GM23338 (cell line): ENCODE results near the gene TEDC2. TPM values are rescaled to one million over a fixed set of nuclear protein-coding genes. Genes with fewer than 3 reads are reported as not detected.

Experiments used
- ATAC-seq: fragments of 200-7000 bp; cut with Tn5 transposase; 3 replicates; pipeline ENCODE4 v1.9.1; 2020
- DNase-seq: peaks from one replicate; pipeline ENCODE4 v3.0.0-alpha.2; 2015; ENCODE audit warnings: low spot score
- H2AFZ ChIP-seq: fragments of 200-600 bp; sonication (generic); 2 replicates; pipeline ENCODE4 v1.8.0; 2016; ENCODE audit warnings: antibody characterized with exemption, mild to moderate bottlenecking, moderate library complexity
- H3F3A ChIP-seq: fragments of 200-600 bp; sonication (generic); replicated peaks from 2 replicates; pipeline ENCODE4 v1.8.0; 2017; ENCODE audit warnings: antibody characterized with exemption, mixed run types, low read depth
- H3K27ac ChIP-seq: fragments of 200-600 bp; sonication (generic); 2 replicates; pipeline ENCODE4 v1.6.1; 2016; ENCODE audit warnings: low read depth
- H3K27me3 ChIP-seq: fragments of 200-600 bp; sonication (generic); 2 replicates; pipeline ENCODE4 v1.8.0; 2016; ENCODE audit warnings: mild to moderate bottlenecking, mixed run types, moderate library complexity; ENCODE audit not compliant: insufficient read depth
- H3K36me3 ChIP-seq: fragments of 200-600 bp; sonication (generic); 2 replicates; pipeline ENCODE4 v1.8.0; 2016; ENCODE audit warnings: mild to moderate bottlenecking; ENCODE audit not compliant: insufficient read depth
- H3K4me1 ChIP-seq: fragments of 200-600 bp; sonication (generic); 2 replicates; pipeline ENCODE4 v1.8.0; 2016; ENCODE audit warnings: mild to moderate bottlenecking, moderate library complexity; ENCODE audit not compliant: insufficient read depth
- H3K4me2 ChIP-seq: fragments of 200-600 bp; sonication (generic); 2 replicates; pipeline ENCODE4 v1.7.1; 2017; ENCODE audit warnings: mixed run types
- H3K4me3 ChIP-seq: fragments of 200-600 bp; sonication (generic); 2 replicates; pipeline ENCODE4 v1.6.1; 2016; ENCODE audit warnings: mixed run types
- H3K79me2 ChIP-seq: fragments of 200-600 bp; sonication (generic); replicated peaks from 2 replicates; pipeline ENCODE4 v1.8.0; 2017; ENCODE audit warnings: mild to moderate bottlenecking; ENCODE audit not compliant: insufficient read depth
- H3K9me2 ChIP-seq: fragments of 200-600 bp; sonication (generic); 2 replicates; pipeline ENCODE4 v1.8.0; 2017; ENCODE audit not compliant: insufficient read depth
- H4K20me1 ChIP-seq: fragments of 200-600 bp; sonication (generic); replicated peaks from 2 replicates; pipeline ENCODE4 v1.8.0; 2017; ENCODE audit warnings: mild to moderate bottlenecking; ENCODE audit not compliant: insufficient read depth
- H3K27ac Mint-ChIP-seq: 2 replicates; pipeline ENCODE4 v1.8.0; 2020; ENCODE audit warnings: inconsistent platforms, mild to moderate bottlenecking, moderate library complexity, mixed read lengths
- H3K27me3 Mint-ChIP-seq: 3 replicates; pipeline ENCODE4 v1.8.0; 2022; ENCODE audit warnings: low read depth, mild to moderate bottlenecking, moderate library complexity, mixed read lengths, inconsistent platforms; ENCODE audit not compliant: insufficient read depth, poor library complexity
- H3K36me3 Mint-ChIP-seq: 3 replicates; pipeline ENCODE4 v1.8.0; 2021; ENCODE audit warnings: low read depth, mild to moderate bottlenecking, inconsistent platforms, moderate library complexity, mixed read lengths
- H3K4me1 Mint-ChIP-seq: 3 replicates; pipeline ENCODE4 v1.8.0; 2020; ENCODE audit warnings: mild to moderate bottlenecking, inconsistent platforms, mixed read lengths
- H3K4me3 Mint-ChIP-seq: 3 replicates; pipeline ENCODE4 v1.8.0; 2021; ENCODE audit warnings: moderate library complexity, mild to moderate bottlenecking, inconsistent platforms, mixed read lengths
- H3K9me3 Mint-ChIP-seq: 3 replicates; pipeline ENCODE4 v1.8.0; 2020; ENCODE audit warnings: moderate library complexity, mild to moderate bottlenecking, inconsistent platforms, mixed read lengths
- CREB1 ChIP-seq: fragments of 250-450 bp; sonication (Bioruptor Pico); IDR thresholded peaks from 2 replicates; pipeline ENCODE4 v1.5.0; 2020; ENCODE audit warnings: low read depth, mild to moderate bottlenecking, moderate library complexity
- EZH2 ChIP-seq: fragments of 200-600 bp; sonication (generic); IDR thresholded peaks from one replicate; pipeline ENCODE4 v1.8.0; 2017; ENCODE audit warnings: antibody characterized with exemption, mild to moderate bottlenecking, low read depth; ENCODE audit not compliant: unreplicated experiment
- EZH2phosphoT487 ChIP-seq: fragments of 200-600 bp; sonication (generic); IDR thresholded peaks from one replicate; pipeline ENCODE4 v1.8.1; 2018; ENCODE audit warnings: antibody characterized with exemption; ENCODE audit not compliant: unreplicated experiment
- NANOG ChIP-seq: IDR thresholded peaks from 2 replicates; pipeline ENCODE4 v1.6.1; 2016; ENCODE audit warnings: antibody characterized with exemption, borderline replicate concordance
- REST ChIP-seq: IDR thresholded peaks from one replicate; pipeline ENCODE4 v1.6.1; 2018; ENCODE audit warnings: antibody characterized with exemption; ENCODE audit not compliant: unreplicated experiment
- STAT1 ChIP-seq: IDR thresholded peaks from one replicate; pipeline ENCODE4 v1.6.1; 2016; ENCODE audit warnings: antibody characterized with exemption; ENCODE audit not compliant: unreplicated experiment
- ZNF114 ChIP-seq: fragments of 250-450 bp; sonication (Bioruptor Pico); IDR thresholded peaks from 2 replicates; pipeline ENCODE4 v1.5.0; 2020; ENCODE audit warnings: mild to moderate bottlenecking, moderate library complexity
- ZNF331 ChIP-seq: fragments of 250-450 bp; sonication (Bioruptor Pico); IDR thresholded peaks from 2 replicates; pipeline ENCODE4 v1.5.0; 2020; ENCODE audit warnings: low read depth, mild to moderate bottlenecking, moderate library complexity
- polyA plus RNA-seq: library from polyadenylated mRNA; unstranded; fragments of >200 nt; fragmentation: Nextera tagmentation; extraction: Ambion mirVana; gene quantifications from 2 replicates; pipeline ENCODE4 v1.2.1, GENCODE V29; 2016
- total RNA-seq: library from RNA; depleted of rRNA; stranded (reverse); fragments of >200 nt; shearing (Covaris generic); gene quantifications from 2 replicates; pipeline ENCODE4 v1.2.3, GENCODE V29; 2014
- TF ChIP-seq, protein P1 (sequence below), 2 experiments: fragments of 200-600 bp in 1 of 2; sonication (generic) in 1 of 2; conservative IDR thresholded peaks; 2 replicates each; pipeline versions ENCODE4 v1.5.1 to v1.6.1; 2016 to 2017; ENCODE audit warnings: antibody characterized with exemption in 2 of 2, low read depth in 2 of 2, mild to moderate bottlenecking in 2 of 2, moderate library complexity in 1 of 2
- TF ChIP-seq, protein P2 (sequence below): fragments of 250-450 bp; sonication (Bioruptor Pico); IDR thresholded peaks from 2 replicates; pipeline ENCODE4 v1.5.0; 2020; ENCODE audit warnings: mild to moderate bottlenecking, moderate library complexity

TEDC2 gene
- total and polyA plus RNA-seq, 2 experiments from 2014 or later = 50.6 to 98.9 TPM

GRCh38 chr16:2436110-2436509 is 23.8 kb upstream of the TEDC2 start (continued):
- TF ChIP-seq, protein P1, sequence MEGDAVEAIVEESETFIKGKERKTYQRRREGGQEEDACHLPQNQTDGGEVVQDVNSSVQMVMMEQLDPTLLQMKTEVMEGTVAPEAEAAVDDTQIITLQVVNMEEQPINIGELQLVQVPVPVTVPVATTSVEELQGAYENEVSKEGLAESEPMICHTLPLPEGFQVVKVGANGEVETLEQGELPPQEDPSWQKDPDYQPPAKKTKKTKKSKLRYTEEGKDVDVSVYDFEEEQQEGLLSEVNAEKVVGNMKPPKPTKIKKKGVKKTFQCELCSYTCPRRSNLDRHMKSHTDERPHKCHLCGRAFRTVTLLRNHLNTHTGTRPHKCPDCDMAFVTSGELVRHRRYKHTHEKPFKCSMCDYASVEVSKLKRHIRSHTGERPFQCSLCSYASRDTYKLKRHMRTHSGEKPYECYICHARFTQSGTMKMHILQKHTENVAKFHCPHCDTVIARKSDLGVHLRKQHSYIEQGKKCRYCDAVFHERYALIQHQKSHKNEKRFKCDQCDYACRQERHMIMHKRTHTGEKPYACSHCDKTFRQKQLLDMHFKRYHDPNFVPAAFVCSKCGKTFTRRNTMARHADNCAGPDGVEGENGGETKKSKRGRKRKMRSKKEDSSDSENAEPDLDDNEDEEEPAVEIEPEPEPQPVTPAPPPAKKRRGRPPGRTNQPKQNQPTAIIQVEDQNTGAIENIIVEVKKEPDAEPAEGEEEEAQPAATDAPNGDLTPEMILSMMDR (conservative IDR thresholded peaks at IDR 0.05; ENCODE audit: low read depth in 2 of 2) = no peak

DNA sequence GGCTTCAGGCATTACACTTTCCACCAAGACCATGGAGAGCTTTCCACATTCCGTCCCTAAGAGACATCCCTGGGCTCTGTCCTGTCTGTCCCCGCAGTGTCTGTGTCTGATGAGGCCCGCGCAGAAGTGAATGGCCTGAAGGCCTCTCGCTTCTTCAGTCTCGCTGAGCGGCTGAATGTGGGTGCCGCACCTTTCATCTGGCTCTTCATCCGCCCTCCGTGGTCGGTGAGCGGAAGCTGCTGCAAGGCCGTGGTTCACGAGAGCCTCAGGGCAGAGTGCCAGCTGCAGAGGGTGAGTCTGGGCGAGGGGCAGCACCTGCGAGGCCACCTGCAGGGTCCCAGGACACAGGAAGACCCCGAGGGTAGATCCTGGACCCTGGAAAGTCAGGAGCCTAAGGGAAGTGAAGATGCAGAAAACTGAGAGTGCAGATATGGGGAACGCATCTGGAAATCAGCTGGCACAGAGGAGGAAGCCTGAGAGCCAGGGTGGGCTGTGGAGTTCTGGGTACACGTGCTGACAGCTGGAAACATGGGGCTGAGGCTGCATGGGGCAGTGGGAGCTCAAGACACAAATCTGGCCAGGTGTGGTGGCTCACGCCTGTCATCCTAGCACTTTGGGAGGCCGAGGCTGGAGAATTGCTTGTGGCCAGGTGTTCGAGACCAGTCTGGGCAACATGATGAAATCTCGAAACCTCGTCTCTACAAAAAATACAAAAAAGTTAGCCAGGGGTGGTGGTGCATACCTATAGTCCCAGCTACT is 22.7 kb upstream of the TEDC2 start:
- Histone ChIP-seq H3K4me3 (no peak overlapping the region), H3K79me2 (0 out of 2 replicates have a peak, but pooled peaks cover 2% of the 10 kb centered on the region), H2AFZ (no peak overlapping the region), H3F3A (0 out of 2 replicates have a peak, but pooled peaks cover under 1% of the 10 kb centered on the region), H4K20me1 (peaks cover 9% of the 10 kb centered on the region; the same call in 1 of the 2 replicates), H3K4me2 (no peak overlapping the region), H3K36me3 (peaks cover 16% of the 10 kb centered on the region), H3K27me3 (no peaks in the 10 kb centered on the region), H3K4me1 (no peaks in the 10 kb centered on the region), H3K27ac (no peak overlapping the region), H3K9me2 (no peaks in the 10 kb centered on the region)
- no peak overlapping the region for H3K4me3 Mint-ChIP-seq
- H3K4me1 Mint-ChIP-seq = no peaks in the 10 kb centered on the region
- no peak overlapping the region for H3K27ac Mint-ChIP-seq
- DNase-seq (no peak), ATAC-seq (no peak)
- H3K9me3 Mint-ChIP-seq = no peaks in the 10 kb centered on the region
- H3K27me3 Mint-ChIP-seq = peaks cover 8% of the 10 kb centered on the region
- peaks cover 85% of the 10 kb centered on the region for H3K36me3 Mint-ChIP-seq
- TF ChIP-seq, protein P1 (conservative IDR thresholded peaks at IDR 0.05; ENCODE audit: low read depth in 2 of 2) = no peak
- TF ChIP-seq ZNF114 (CRISPR knock-in tag) (no peak), CREB1 (CRISPR knock-in tag) (no peak), EZH2 (no peak), REST (no peak), STAT1 (no peak), ZNF331 (CRISPR knock-in tag) (no peak), NANOG (no peak), EZH2phosphoT487 (no peak)
- TF ChIP-seq, protein P2, sequence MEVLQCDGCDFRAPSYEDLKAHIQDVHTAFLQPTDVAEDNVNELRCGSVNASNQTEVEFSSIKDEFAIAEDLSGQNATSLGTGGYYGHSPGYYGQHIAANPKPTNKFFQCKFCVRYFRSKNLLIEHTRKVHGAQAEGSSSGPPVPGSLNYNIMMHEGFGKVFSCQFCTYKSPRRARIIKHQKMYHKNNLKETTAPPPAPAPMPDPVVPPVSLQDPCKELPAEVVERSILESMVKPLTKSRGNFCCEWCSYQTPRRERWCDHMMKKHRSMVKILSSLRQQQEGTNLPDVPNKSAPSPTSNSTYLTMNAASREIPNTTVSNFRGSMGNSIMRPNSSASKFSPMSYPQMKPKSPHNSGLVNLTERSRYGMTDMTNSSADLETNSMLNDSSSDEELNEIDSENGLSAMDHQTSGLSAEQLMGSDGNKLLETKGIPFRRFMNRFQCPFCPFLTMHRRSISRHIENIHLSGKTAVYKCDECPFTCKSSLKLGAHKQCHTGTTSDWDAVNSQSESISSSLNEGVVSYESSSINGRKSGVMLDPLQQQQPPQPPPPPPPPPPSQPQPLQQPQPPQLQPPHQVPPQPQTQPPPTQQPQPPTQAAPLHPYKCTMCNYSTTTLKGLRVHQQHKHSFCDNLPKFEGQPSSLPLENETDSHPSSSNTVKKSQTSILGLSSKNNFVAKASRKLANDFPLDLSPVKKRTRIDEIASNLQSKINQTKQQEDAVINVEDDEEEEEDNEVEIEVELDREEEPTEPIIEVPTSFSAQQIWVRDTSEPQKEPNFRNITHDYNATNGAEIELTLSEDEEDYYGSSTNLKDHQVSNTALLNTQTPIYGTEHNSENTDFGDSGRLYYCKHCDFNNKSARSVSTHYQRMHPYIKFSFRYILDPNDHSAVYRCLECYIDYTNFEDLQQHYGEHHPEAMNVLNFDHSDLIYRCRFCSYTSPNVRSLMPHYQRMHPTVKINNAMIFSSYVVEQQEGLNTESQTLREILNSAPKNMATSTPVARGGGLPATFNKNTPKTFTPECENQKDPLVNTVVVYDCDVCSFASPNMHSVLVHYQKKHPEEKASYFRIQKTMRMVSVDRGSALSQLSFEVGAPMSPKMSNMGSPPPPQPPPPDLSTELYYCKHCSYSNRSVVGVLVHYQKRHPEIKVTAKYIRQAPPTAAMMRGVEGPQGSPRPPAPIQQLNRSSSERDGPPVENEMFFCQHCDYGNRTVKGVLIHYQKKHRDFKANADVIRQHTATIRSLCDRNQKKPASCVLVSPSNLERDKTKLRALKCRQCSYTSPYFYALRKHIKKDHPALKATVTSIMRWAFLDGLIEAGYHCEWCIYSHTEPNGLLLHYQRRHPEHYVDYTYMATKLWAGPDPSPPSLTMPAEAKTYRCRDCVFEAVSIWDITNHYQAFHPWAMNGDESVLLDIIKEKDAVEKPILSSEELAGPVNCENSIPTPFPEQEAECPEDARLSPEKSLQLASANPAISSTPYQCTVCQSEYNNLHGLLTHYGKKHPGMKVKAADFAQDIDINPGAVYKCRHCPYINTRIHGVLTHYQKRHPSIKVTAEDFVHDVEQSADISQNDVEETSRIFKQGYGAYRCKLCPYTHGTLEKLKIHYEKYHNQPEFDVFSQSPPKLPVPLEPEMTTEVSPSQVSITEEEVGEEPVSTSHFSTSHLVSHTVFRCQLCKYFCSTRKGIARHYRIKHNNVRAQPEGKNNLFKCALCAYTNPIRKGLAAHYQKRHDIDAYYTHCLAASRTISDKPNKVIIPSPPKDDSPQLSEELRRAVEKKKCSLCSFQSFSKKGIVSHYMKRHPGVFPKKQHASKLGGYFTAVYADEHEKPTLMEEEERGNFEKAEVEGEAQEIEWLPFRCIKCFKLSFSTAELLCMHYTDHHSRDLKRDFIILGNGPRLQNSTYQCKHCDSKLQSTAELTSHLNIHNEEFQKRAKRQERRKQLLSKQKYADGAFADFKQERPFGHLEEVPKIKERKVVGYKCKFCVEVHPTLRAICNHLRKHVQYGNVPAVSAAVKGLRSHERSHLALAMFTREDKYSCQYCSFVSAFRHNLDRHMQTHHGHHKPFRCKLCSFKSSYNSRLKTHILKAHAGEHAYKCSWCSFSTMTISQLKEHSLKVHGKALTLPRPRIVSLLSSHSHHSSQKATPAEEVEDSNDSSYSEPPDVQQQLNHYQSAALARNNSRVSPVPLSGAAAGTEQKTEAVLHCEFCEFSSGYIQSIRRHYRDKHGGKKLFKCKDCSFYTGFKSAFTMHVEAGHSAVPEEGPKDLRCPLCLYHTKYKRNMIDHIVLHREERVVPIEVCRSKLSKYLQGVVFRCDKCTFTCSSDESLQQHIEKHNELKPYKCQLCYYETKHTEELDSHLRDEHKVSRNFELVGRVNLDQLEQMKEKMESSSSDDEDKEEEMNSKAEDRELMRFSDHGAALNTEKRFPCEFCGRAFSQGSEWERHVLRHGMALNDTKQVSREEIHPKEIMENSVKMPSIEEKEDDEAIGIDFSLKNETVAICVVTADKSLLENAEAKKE = no peak
